Measurements from ENCODE around the gene MYH14. TPM values are rescaled to one million over a fixed set of nuclear protein-coding genes. Genes with fewer than 3 reads are reported as not detected.

MYH14 gene
- total and polyA plus RNA-seq, 10 of the 15 experiments (the other 5 are each of a cell fraction or from before 2014, with no cell fraction given) = 0.06 to 0.69 (median 0.15) TPM; not detected in 4

- ChIA-PET POLR2A (interaction anchor here (0.6 kb wide), 1 partner anchor 68 kb away, joined by 4 read pairs; no protein-coding TSS in a partner anchor), CTCF (no interaction called here)
Observed at GRCh38 chr19:50242581-50242980, 39.2 kb downstream of the MYH14 start.

More at GRCh38 chr19:50242581-50242980, 39.2 kb downstream of the MYH14 start:
- Histone ChIP-seq H3K27ac (ENCODE audit: control insufficient read depth, insufficient read depth) (no peak overlapping the region), H3K9ac (ENCODE audit: control insufficient read depth, insufficient read depth, low read length) (no peak overlapping the region), H3K36me3 (ENCODE audit: control insufficient read depth in 2 of 2, insufficient read depth in 2 of 2, low read length in 1 of 2) (no peaks in the 10 kb centered on the region), H3K9me3 (replicated peaks; ENCODE audit: control insufficient read depth, insufficient read depth, low read length) (no peaks in the 10 kb centered on the region), H3K4me1 (ENCODE audit: control insufficient read depth, insufficient read depth, low read length) (no peaks in the 10 kb centered on the region), H3K4me2 (ENCODE audit: control insufficient read depth, insufficient read depth) (no peak overlapping the region), H3K27me3 (replicated peaks in 1 of 2; ENCODE audit: control insufficient read depth in 2 of 2, insufficient read depth in 2 of 2, low read length in 1 of 2) (no peaks in the 10 kb centered on the region; a peak in 3 of 4 replicates), H3K4me3 (no peak overlapping the region), H3K79me2 (ENCODE audit: control insufficient read depth, insufficient read depth, low read length) (no peaks in the 10 kb centered on the region), H4K20me1 (ENCODE audit: control insufficient read depth, insufficient read depth) (no peaks in the 10 kb centered on the region), H2AFZ (ENCODE audit: control insufficient read depth, low read depth, low read length) (no peak overlapping the region)
- intact Hi-C loops (cut with micrococcal nuclease; ENCODE audit: unreplicated experiment) (no loop called here), in situ Hi-C loops (cut with MboI) (no loop called here)
- TF ChIP-seq SMAD1 (IDR thresholded peaks at IDR 0.05; ENCODE audit: low read depth, partially characterized antibody) (no peak), ZNF384 (IDR thresholded peaks at IDR 0.05; ENCODE audit: borderline replicate concordance, low read depth, low read length) (no peak), JUNB (IDR thresholded peaks at IDR 0.05) (no peak), BMI1 (IDR thresholded peaks at IDR 0.05; ENCODE audit: borderline replicate concordance) (no peak), ZSCAN29 (IDR thresholded peaks at IDR 0.05) (no peak), SREBF2 (IDR thresholded peaks at IDR 0.05; ENCODE audit: low read length) (no peak), NR2F1 (conservative IDR thresholded peaks at IDR 0.05) (no peak), NFXL1 (IDR thresholded peaks at IDR 0.05; ENCODE audit: borderline replicate concordance) (no peak), NBN (IDR thresholded peaks at IDR 0.05) (no peak), SPI1 (IDR thresholded peaks at IDR 0.05; ENCODE audit: borderline replicate concordance, insufficient read depth, low read depth, low read length) (peak; percentile 30; the same call in 1 of the 2 replicates), BCL11A (IDR thresholded peaks at IDR 0.05; ENCODE audit: low read depth, low read length) (0 out of 2 replicates have a peak, but pooled peaks have one; percentile 8), PAX5 (IDR thresholded peaks at IDR 0.05; ENCODE audit: borderline replicate concordance, low read depth, low read length) (no peak), RAD21 (IDR thresholded peaks at IDR 0.05; ENCODE audit: insufficient read depth, low read depth, low read length) (no peak), CHD2 (IDR thresholded peaks at IDR 0.05; ENCODE audit: borderline replicate concordance, low read depth, low read length) (no peak), HCFC1 (IDR thresholded peaks at IDR 0.05; ENCODE audit: low read length) (no peak), TCF7 (IDR thresholded peaks at IDR 0.05; ENCODE audit: borderline replicate concordance) (no peak), TBL1XR1 (IDR thresholded peaks at IDR 0.05; ENCODE audit: low read depth, low read length) (no peak), TCF3 (IDR thresholded peaks at IDR 0.05; ENCODE audit: borderline replicate concordance, insufficient read depth, low read depth, low read length) (no peak), DPF2 (IDR thresholded peaks at IDR 0.05) (no peak), CREB1 (IDR thresholded peaks at IDR 0.05; ENCODE audit: low read depth) (peak; percentile 29; the same call in 1 of the 2 replicates), FOS (IDR thresholded peaks at IDR 0.05; ENCODE audit: borderline replicate concordance, extremely low read depth, insufficient read length) (no peak)
- TF ChIP-seq, protein P1, sequence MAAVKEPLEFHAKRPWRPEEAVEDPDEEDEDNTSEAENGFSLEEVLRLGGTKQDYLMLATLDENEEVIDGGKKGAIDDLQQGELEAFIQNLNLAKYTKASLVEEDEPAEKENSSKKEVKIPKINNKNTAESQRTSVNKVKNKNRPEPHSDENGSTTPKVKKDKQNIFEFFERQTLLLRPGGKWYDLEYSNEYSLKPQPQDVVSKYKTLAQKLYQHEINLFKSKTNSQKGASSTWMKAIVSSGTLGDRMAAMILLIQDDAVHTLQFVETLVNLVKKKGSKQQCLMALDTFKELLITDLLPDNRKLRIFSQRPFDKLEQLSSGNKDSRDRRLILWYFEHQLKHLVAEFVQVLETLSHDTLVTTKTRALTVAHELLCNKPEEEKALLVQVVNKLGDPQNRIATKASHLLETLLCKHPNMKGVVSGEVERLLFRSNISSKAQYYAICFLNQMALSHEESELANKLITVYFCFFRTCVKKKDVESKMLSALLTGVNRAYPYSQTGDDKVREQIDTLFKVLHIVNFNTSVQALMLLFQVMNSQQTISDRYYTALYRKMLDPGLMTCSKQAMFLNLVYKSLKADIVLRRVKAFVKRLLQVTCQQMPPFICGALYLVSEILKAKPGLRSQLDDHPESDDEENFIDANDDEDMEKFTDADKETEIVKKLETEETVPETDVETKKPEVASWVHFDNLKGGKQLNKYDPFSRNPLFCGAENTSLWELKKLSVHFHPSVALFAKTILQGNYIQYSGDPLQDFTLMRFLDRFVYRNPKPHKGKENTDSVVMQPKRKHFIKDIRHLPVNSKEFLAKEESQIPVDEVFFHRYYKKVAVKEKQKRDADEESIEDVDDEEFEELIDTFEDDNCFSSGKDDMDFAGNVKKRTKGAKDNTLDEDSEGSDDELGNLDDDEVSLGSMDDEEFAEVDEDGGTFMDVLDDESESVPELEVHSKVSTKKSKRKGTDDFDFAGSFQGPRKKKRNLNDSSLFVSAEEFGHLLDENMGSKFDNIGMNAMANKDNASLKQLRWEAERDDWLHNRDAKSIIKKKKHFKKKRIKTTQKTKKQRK (IDR thresholded peaks at IDR 0.05; ENCODE audit: low read depth, low read length) = no peak
- TF ChIP-seq, protein P2, sequence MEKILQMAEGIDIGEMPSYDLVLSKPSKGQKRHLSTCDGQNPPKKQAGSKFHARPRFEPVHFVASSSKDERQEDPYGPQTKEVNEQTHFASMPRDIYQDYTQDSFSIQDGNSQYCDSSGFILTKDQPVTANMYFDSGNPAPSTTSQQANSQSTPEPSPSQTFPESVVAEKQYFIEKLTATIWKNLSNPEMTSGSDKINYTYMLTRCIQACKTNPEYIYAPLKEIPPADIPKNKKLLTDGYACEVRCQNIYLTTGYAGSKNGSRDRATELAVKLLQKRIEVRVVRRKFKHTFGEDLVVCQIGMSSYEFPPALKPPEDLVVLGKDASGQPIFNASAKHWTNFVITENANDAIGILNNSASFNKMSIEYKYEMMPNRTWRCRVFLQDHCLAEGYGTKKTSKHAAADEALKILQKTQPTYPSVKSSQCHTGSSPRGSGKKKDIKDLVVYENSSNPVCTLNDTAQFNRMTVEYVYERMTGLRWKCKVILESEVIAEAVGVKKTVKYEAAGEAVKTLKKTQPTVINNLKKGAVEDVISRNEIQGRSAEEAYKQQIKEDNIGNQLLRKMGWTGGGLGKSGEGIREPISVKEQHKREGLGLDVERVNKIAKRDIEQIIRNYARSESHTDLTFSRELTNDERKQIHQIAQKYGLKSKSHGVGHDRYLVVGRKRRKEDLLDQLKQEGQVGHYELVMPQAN (conservative IDR thresholded peaks at IDR 0.05) = no peak
- WGBS (ENCODE audit: insufficient coverage, insufficient replicate concordance, low lambda C conversion rate, missing lambda C conversion rate) = 4% methylated on average over 6 of the region's 6 CpGs
- peak; percentile 35 for DNase-seq (ENCODE audit: low read depth, low spot score)
- ChIA-PET SMC1A (ENCODE audit: uncharacterized antibody, unreplicated experiment) (no interaction called here), RAD21 (ENCODE audit: unreplicated experiment) (no interaction called here)
- ATAC-seq = peak; percentile 87
- no TSS peak for BruUV-seq (replicated peaks)
- no peak for FAIRE-seq

Measured in GM12878 (cell line).